Measurements from ENCODE around the gene KLF13.

KLF13 gene

DNA sequence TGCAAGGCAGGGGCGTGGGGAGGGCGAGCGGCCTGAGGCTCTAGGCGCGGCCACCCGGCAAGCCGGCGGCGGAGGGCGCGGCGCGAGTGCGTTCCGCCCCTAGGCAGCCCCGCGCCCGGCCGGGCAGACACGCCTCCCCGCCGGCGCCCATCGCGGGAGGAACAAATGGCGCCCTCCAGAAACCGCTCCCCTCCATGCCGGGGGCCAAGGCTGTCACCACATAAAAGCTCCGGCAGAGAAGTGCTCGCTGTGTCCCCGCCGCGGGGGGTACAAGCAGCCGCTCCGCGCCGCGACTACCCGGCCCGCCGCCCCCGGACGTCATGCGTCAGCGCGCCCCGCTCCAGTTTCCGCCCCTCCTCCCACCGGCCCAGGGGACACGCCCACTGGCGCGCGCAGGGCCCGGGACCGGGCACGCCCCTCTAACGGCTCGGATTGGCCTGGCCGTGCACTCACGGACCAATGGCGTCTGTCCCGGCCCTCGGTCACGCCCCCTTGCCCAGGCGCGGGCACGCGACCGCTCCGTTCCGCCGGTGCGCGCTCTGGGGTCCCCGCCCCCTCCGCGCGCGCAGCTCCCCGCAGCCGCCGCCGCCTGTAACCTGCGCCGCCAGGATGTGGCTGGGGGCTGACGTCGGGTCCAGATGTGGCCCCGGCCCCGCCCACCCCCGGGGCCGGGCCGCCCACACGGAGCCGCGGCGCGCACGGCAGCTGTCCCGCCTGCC lies at the start of gene KLF13:
TSS of gene KLF13 (plus strand) at position 680 of the 719 bp plus-strand sequence. CDS start 378 bp downstream, outside the sequence.
- DNase-seq, result peak; percentile 97

GRCh38 chr15:31277335-31278060 lies 49.1 kb upstream of the KLF13 start:
- DNase-seq, result no peak

GRCh38 chr15:31278061-31278445 lies 48.6 kb upstream of the KLF13 start:
- DNase-seq, result no peak

- DNase-seq, result no peak
These were observed 48.0 kb upstream of the KLF13 start for GRCh38 chr15:31278544-31279220.

DNA sequence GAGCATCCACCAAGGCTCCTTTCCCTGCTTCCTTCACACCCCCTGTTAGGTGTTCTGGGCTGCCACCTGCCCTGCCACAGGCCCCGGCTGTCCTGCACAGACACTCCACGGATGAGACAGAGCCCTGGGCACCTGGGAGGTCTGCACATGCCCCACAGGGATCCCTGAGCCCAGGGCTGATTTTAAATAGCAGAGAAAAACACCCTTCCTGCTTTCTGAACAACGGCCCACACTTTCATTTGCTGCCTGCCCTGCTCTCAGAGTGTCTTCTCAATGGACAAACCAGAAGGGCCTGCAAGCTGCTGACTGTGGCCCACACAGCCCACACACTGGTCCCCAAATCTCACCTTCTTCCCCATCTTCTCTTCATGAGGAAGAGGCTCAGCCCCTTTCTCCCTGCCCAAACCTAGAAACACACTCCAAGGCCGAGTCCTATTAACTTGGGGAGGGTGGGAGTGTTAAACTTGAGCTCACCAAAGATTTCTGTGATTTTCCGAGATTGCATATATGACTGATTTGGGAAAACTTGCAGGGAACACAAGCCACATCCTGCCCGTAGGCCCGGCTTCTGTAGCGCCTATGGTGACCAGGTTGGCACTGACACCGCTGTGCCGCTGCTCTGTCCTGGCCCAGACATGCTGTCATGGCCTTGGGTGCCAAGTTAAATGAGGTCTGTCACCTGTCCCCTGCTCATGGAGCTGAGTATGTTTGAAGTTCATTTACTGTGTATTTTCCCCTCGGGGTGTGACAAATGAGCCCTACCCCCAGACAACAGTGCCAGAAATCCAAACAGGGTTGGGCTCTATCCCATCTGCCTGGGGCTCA lies 47.2 kb upstream of the KLF13 start:
- no peak for DNase-seq

DNA sequence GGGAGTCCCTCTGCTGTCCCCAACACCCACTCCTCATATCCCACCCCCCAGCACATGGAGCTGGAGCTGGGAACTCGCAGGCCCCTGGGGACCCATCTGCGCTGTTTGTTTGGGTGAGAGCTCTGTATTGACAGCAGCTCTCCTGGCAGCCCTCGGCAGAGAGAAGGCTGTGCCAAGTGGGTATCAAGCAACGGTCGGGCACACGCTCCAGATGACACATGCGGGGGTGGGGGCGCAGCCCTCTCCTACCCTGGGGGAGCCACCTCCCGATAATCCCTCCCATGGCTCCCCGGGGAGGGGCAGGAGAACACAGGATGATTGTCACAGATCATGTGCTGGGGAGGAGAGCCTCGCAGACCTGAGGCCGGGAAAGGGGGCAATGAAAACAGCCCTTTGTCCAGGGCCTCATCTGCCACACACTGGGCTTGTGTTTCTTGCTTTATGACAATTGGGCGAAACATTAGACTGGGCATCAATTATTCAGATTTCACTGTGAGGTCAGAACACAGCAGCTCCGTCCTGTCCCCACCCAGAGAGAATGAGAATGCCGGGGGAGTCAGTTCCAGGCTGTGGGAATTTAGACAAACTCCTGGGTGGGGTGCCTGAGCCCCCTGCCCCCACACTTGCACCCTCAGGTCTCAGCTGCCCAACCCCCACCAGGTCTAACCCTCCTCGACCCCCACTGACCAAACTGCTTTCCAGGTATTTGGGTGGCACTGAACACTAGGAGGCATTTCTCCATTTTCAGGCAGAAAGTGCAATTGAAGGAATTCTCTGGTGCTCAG lies 46.4 kb upstream of the KLF13 start:
- peak; percentile 85 for DNase-seq

DNA sequence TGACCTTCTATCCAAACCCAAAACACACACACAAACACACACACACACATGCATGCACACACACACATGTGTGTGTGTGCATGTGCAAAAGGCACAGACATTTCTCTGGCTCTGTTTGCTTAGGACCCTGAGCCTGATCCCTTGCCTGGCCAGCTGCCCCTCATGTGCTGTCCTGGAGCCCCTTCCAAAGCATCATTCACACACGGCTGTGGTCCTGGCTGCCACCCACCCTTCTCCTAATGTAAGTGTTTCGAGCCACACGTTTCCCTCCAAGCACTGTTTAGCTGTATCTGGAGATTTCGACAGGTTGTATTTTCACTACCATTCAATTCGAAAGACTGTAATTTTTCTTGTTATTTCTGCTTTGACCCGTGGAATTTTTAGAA lies 45.8 kb upstream of the KLF13 start:
- DNase-seq, result no peak

DNA sequence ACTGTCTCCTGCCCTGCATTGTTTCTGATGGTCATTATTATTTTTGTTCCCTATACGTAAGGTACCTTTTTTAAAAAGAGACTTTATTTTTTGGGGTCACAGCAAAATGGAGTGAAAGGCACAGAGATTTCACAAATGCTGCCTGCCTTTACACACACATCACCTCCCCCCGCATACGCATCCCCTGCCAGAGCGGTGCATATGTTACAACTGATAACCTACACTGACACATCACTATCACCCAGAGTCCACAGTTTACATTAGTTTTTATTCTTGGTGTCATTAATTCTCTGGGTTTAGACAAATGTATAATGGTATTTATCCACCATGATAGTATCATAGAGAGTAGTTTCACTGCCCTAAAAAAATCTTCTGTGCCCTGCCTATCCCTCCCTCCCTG lies 43.6 kb upstream of the KLF13 start:
- no peak for DNase-seq

GRCh38 chr15:31285772-31286261 lies 40.8 kb upstream of the KLF13 start:
- no peak for DNase-seq

- DNase-seq, result no peak
These were observed 35.5 kb upstream of the KLF13 start for GRCh38 chr15:31291048-31291578.

- DNase-seq, result peak; percentile 8
These were observed 34.1 kb upstream of the KLF13 start for GRCh38 chr15:31292391-31293015.

DNA sequence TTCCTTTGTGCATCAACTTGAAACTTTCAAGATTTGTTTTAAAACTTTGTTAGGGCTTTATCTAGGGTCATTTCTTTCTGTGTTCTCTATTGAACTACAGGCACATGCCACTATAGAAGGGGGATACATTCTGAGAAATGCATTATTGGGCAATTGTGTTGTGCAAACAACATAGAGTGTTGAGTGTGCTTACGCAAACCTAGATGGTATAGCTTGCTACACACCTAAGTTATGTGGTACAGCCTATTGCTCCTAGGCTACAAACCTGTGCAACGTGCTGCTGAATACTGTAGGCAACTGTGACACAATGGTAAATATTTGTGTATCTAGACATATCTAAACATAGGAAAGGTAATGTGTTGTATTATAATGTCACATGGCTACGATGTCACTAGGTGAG lies 33.0 kb upstream of the KLF13 start:
- DNase-seq, result no peak

DNA sequence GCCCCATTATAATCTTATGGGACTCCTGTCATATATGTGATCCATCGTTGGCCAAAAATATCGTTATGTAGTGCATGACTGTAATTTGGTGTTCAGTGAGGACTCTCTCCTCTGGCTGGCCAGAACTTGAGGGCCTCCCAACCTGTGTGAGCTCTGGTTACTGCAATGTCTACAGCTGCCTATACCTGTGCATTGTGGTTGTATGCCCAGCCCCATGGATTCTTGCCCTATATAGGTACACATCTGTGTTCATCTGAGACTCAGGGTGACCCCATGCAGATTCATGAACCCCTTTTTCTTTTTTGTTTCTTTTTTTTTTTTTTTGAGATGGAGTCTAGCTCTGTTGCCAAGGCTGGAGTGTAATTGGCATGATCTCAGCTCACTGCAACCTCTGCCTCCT lies 32.6 kb upstream of the KLF13 start:
- DNase-seq, result no peak

- no peak for DNase-seq
These were observed 31.0 kb upstream of the KLF13 start for GRCh38 chr15:31295658-31296057.

DNA sequence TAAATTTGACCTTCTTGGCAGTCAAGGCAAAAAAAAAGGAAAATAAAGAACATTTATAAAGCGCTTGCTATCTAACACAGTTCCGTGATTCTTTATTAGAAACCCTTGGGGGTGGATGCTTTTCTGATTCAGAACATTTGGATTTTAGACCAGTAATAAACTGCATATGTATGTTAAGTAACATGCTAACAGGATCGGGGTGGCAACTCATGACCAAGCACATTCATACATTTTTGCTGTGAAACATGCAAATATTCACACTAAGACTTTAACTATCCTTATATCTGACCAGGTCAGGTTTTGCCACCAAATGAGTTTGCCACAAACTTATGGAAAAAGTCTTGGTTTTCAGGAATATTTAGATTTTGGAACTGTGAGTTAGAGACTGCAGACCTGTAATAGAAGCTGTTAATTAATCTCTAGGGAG lies 30.4 kb upstream of the KLF13 start:
- no peak for DNase-seq

GRCh38 chr15:31296646-31297574 lies 29.7 kb upstream of the KLF13 start:
- DNase-seq, result peak; percentile 85

- DNase-seq, result peak; percentile 18
These were observed 28.8 kb upstream of the KLF13 start for GRCh38 chr15:31297575-31298456.

GRCh38 chr15:31298707-31299172 lies 27.9 kb upstream of the KLF13 start:
- no peak for DNase-seq

DNA sequence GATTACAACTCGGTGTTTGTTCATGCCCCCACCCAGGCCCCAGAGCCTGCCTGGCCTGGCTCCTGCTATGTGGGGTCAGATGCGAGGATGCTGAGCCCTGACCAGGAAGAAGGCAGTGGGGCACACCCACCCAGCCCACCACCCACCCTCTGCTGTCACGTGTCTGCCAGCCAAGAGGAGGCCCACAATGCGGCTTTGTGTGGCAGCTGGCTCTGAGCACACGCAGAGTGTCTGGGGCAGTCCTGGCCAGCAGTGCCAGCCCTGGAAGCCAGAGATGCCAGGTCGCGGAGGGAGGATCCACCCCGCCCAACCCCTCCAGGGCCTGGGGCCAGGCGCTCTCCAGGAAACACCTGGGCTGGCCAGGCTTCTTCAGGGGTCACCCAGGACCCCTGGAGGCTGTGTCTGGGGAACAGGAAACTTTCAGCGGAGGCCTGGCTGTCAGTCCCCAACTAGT lies 26.4 kb upstream of the KLF13 start:
- DNase-seq, result peak; percentile 55
